CD4-positive, alpha-beta T cell treated with Interferon alpha-2 for 1 hour (primary cell): ENCODE results near the gene ZNF839.

Experiments
- DNase-seq, 2 donors: peaks; one replicate each; pipeline ENCODE4 v3.0.0-alpha.2; 2020 to 2022

Gene ZNF839

GRCh38 chr14:102390064-102390855 is 70.7 kb downstream of the ZNF839 start:
- DNase-seq: no peak
